Prostate gland (tissue), 2 donors: ENCODE measurements around the gene FRMPD2.

ENCODE experiments used
- POLR2A ChIP-seq: fragments of 450-650 bp; IDR thresholded peaks from one replicate; pipeline ENCODE4 v1.6.1; 2016; ENCODE audit warnings: antibody characterized with exemption, mild to moderate bottlenecking
- POLR2AphosphoS5 ChIP-seq: sonication (generic); formaldehyde crosslinking; IDR thresholded peaks from one replicate; pipeline ENCODE4 v1.6.1; 2017; ENCODE audit warnings: antibody characterized with exemption
- TF ChIP-seq, protein P1 (sequence below), 4 experiments: fragments of 200-600 bp in 2 of 4; fragments of 450-650 bp in 2 of 4; sonication (generic) in 2 of 4; IDR thresholded peaks; 1 replicate in 3 of 4; 2 replicates in 1 of 4; pipeline ENCODE4 v1.5.1; 2016 to 2019; ENCODE audit warnings: antibody characterized with exemption in 4 of 4, mild to moderate bottlenecking in 2 of 4, moderate library complexity in 2 of 4

DNA sequence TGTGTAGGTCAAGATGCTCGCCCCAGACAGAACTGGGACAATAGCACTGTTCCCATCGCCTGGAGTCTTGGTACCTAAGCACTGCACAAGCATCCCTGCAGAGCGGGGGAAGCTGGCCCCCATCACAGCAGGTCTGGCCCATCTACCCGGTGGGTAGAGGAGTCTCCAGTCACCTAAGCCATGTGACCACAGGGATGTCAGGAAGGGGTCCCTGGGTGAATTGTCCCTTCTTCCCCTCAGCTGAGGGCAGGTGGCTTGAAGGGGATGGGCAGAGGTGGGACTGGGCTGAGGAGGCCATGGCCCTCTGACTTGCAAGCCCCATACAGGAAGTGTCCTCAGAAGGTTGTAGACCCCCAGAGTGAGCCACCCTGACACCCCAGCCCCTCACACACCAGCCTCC, 39.7 kb downstream of the FRMPD2 start:
- TF ChIP-seq, protein P1, sequence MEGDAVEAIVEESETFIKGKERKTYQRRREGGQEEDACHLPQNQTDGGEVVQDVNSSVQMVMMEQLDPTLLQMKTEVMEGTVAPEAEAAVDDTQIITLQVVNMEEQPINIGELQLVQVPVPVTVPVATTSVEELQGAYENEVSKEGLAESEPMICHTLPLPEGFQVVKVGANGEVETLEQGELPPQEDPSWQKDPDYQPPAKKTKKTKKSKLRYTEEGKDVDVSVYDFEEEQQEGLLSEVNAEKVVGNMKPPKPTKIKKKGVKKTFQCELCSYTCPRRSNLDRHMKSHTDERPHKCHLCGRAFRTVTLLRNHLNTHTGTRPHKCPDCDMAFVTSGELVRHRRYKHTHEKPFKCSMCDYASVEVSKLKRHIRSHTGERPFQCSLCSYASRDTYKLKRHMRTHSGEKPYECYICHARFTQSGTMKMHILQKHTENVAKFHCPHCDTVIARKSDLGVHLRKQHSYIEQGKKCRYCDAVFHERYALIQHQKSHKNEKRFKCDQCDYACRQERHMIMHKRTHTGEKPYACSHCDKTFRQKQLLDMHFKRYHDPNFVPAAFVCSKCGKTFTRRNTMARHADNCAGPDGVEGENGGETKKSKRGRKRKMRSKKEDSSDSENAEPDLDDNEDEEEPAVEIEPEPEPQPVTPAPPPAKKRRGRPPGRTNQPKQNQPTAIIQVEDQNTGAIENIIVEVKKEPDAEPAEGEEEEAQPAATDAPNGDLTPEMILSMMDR (IDR thresholded peaks at IDR 0.05), result no peak
- no peak for TF ChIP-seq POLR2A
- TF ChIP-seq POLR2AphosphoS5, result no peak
